Heart left ventricle (tissue), 16 donors: ENCODE data around the gene MUC6. TPM values are rescaled to one million over a fixed set of nuclear protein-coding genes. Genes with fewer than 3 reads are reported as not detected.
A peak's percentile ranks its signal among the peaks of the same experiment; 100 is the strongest.

Source experiments
- ATAC-seq, 4 donors: fragments of 200-7000 bp; cut with Tn5 transposase; one replicate each; pipeline ENCODE4 v1.9.1; 2020 to 2022; ENCODE audit warnings: moderate library complexity in 4 of 4, mild to moderate bottlenecking in 3 of 4, moderate number of reproducible peaks in 1 of 4
- DNase-seq, 5 donors: peaks; one replicate each; pipeline ENCODE4 v3.0.0-alpha.2; 2020
- H3K27ac ChIP-seq, 12 donors: fragments of 200-600 bp; sonication (generic) in 4 of 12; one replicate each; pipeline versions ENCODE4 v1.5.0 to v1.8.0; 2016 to 2022; ENCODE audit warnings: mild to moderate bottlenecking in 2 of 12
- H3K27me3 ChIP-seq, 9 donors: fragments of 200-600 bp; sonication (generic) in 2 of 9; one replicate each; pipeline versions ENCODE4 v1.5.1 to v1.8.0; 2016 to 2022; ENCODE audit warnings: mild to moderate bottlenecking in 3 of 9
- H3K36me3 ChIP-seq, 9 donors: fragments of 200-600 bp; sonication (generic) in 2 of 9; one replicate each; pipeline versions ENCODE4 v1.5.0 to v1.8.0; 2018 to 2022; ENCODE audit warnings: mild to moderate bottlenecking in 2 of 9
- H3K4me1 ChIP-seq, 12 donors: fragments of 200-600 bp; sonication (generic) in 4 of 12; one replicate each; pipeline versions ENCODE4 v1.5.0 to v1.8.0; 2016 to 2022; ENCODE audit warnings: mild to moderate bottlenecking in 3 of 12
- H3K4me3 ChIP-seq, 12 donors: fragments of 200-600 bp; sonication (generic) in 4 of 12; one replicate each; pipeline versions ENCODE4 v1.5.0 to v1.8.0; 2017 to 2022; ENCODE audit warnings: mild to moderate bottlenecking in 9 of 12, moderate library complexity in 4 of 12
- H3K9me3 ChIP-seq, 12 donors: fragments of 200-600 bp; sonication (generic) in 4 of 12; one replicate each; pipeline versions ENCODE4 v1.5.0 to v1.8.0; 2016 to 2022; ENCODE audit warnings: mild to moderate bottlenecking in 1 of 12
- POLR2A ChIP-seq, 2 donors: fragments of 450-650 bp; IDR thresholded peaks; one replicate each; pipeline ENCODE4 v1.6.1; 2017; ENCODE audit warnings: antibody characterized with exemption in 2 of 2, mild to moderate bottlenecking in 2 of 2, moderate library complexity in 2 of 2
- WGBS, 4 donors: extraction: QIAGEN DNeasy Blood & Tissue Kit in 2 of 4; methylation state at CpG; one replicate each; pipeline versions ENCODE4 v1.1.5 to v1.1.7; 2013 to 2018; 5-methylcytosine and 5-hydroxymethylcytosine counted together
- intact Hi-C, 10 donors: fragments of 100-400 bp; cut with DNase I; formaldehyde crosslinking; loops; one replicate each; pipeline versions ENCODE4 v1.11.1 to v1.14.2; 2022
- polyA plus RNA-seq, 2 donors: library from polyadenylated mRNA; stranded (reverse); fragments of 200-250 nt; gene quantifications; one replicate each; pipeline ENCODE4 v1.2.3, GENCODE V29; 2013
- total RNA-seq, 9 donors: library from RNA; depleted of rRNA in 2 of 9; stranded (reverse); fragments of >200 nt in 2 of 9; fragmentation: NEBNext Ultra II Directional in 3 of 9; extraction: Animal tissue kit (Norgen Biotek cat#: 25700) in 3 of 9; gene quantifications; one replicate each; pipeline versions ENCODE4 v1.1.0 to v1.2.4, GENCODE V29; 2016 to 2023
- TF ChIP-seq, protein P1 (sequence below), 12 donors: fragments of 200-600 bp; sonication (generic) in 4 of 12; IDR thresholded peaks; one replicate each; pipeline versions ENCODE4 v1.5.0 to v1.8.0; 2018 to 2022; ENCODE audit warnings: antibody characterized with exemption in 12 of 12, mild to moderate bottlenecking in 5 of 12
- donor health status: ischemic (EF 13 %, LVEDD 7.1; RV severe dilation, severe dysfunction).
- donor health status: healthy with polysubstance abuse.
- donor health status: DM: no; HTN: yes; CAD: no.
- donor health status: DM: no; HTN: no; CAD: no.
- donor health status: ischemic (EF 25% LVEDD 6.9; RV normal size, moderate dysfunction).
- donor health status: ischemic (EF 25% LVEDD 5.7; RV mildly dilated, moderate dysfunction).
- donor health status: healthy.
- donor health status: DM: yes; HTN: yes; CAD: no.
- donor health status: ischemic (EF 35%, LVEDD 5.7; RV mildly dilated, moderate dysfunction).
- donor health status: nonischemic (EF 11% LVEDD 7.7; RV severe dilation, severe dysfunction).
- donor health status: DM: yes; HTN: yes; CAD: no.
- donor health status: PGD.
- donor health status: ischemic (EF 29% LVEDD 5.4; RV normal size, mild dysfunction).
- donor health status: nonischemic (EF 23%, LVEDD 6.1; RV moderate dilation, normal function).

The MUC6 gene
- total and polyA plus RNA-seq, 11 donors = 0.04 to 0.06 TPM; not detected in 9

GRCh38 chr11:1001617-1002405 lies 34.7 kb downstream of the MUC6 start:
- no peak for TF ChIP-seq POLR2A (IDR thresholded peaks at IDR 0.05)
- TF ChIP-seq, protein P1, sequence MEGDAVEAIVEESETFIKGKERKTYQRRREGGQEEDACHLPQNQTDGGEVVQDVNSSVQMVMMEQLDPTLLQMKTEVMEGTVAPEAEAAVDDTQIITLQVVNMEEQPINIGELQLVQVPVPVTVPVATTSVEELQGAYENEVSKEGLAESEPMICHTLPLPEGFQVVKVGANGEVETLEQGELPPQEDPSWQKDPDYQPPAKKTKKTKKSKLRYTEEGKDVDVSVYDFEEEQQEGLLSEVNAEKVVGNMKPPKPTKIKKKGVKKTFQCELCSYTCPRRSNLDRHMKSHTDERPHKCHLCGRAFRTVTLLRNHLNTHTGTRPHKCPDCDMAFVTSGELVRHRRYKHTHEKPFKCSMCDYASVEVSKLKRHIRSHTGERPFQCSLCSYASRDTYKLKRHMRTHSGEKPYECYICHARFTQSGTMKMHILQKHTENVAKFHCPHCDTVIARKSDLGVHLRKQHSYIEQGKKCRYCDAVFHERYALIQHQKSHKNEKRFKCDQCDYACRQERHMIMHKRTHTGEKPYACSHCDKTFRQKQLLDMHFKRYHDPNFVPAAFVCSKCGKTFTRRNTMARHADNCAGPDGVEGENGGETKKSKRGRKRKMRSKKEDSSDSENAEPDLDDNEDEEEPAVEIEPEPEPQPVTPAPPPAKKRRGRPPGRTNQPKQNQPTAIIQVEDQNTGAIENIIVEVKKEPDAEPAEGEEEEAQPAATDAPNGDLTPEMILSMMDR (IDR thresholded peaks at IDR 0.05) = no peak
- H3K4me1 ChIP-seq = peaks cover 0 to 11% (median 0%) of the 10 kb centered on the region in 12 donors
- WGBS, 4 donors = 92 to 95% (median 94%) methylated on average over 11 to 32 of the region's 32 CpGs
- H3K36me3 ChIP-seq = peaks cover 0 to 87% (median 68%) of the 10 kb centered on the region in 9 donors
- no peaks in the 10 kb centered on the region for H3K27me3 ChIP-seq
- no peaks in the 10 kb centered on the region for H3K9me3 ChIP-seq
- H3K4me3 ChIP-seq = no peak overlapping the region
- no peak overlapping the region for H3K27ac ChIP-seq
- intact Hi-C loops = no loop called here
- ATAC-seq = no peak
- no peak for DNase-seq

- H3K4me1 ChIP-seq = no peaks in the 10 kb centered on the region
- DNase-seq (no peak), ATAC-seq (no peak)
- no peaks in the 10 kb centered on the region for H3K27me3 ChIP-seq
- intact Hi-C loops = no loop called here
- peaks cover 0 to 87% (median 67%) of the 10 kb centered on the region in 9 donors for H3K36me3 ChIP-seq
- H3K27ac ChIP-seq = no peak overlapping the region
- H3K9me3 ChIP-seq = no peaks in the 10 kb centered on the region
- TF ChIP-seq, protein P1 (IDR thresholded peaks at IDR 0.05) = no peak
- TF ChIP-seq POLR2A (IDR thresholded peaks at IDR 0.05) = no peak
- H3K4me3 ChIP-seq = no peak overlapping the region
- 92 to 93% (median 93%) methylated on average over 36 to 38 of the region's 38 CpGs for WGBS, 4 donors
These were observed 35.9 kb downstream of the MUC6 start for GRCh38 chr11:1000357-1001278.

DNA sequence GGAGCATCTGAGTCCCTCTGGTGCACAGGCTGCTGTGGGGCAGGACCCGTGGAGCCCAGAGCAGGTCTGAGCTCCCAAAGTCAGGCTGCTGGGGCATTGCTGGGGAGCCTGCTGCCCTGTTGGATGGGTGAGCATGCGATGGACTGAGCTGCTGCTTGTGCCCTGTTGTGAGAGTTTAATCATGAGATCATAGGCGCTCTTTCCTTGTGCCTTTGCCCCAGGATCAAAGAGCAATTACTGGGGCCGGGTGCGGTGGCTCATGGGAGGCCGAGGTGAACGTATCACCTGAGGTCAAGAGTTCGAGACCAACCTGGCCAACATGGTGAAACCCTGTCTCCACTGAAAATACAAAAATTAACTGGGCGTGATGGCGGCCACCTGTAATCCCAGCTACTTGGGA lies 37.5 kb downstream of the MUC6 start:
- H3K4me3 ChIP-seq = no peak overlapping the region
- H3K4me1 ChIP-seq = peaks cover 0 to 4% (median 0%) of the 10 kb centered on the region in 12 donors
- H3K27ac ChIP-seq = no peak overlapping the region
- no peaks in the 10 kb centered on the region for H3K9me3 ChIP-seq
- ATAC-seq (no peak), DNase-seq (no peak)
- H3K36me3 ChIP-seq = peaks cover 0 to 82% (median 69%) of the 10 kb centered on the region in 9 donors
- 96 to 98% (median 98%) methylated on average over 8 to 10 of the region's 10 CpGs for WGBS, 4 donors
- H3K27me3 ChIP-seq = no peaks in the 10 kb centered on the region
- TF ChIP-seq, protein P1 (IDR thresholded peaks at IDR 0.05) = no peak
- TF ChIP-seq POLR2A (IDR thresholded peaks at IDR 0.05) = no peak
- intact Hi-C loops = no loop called here

DNA sequence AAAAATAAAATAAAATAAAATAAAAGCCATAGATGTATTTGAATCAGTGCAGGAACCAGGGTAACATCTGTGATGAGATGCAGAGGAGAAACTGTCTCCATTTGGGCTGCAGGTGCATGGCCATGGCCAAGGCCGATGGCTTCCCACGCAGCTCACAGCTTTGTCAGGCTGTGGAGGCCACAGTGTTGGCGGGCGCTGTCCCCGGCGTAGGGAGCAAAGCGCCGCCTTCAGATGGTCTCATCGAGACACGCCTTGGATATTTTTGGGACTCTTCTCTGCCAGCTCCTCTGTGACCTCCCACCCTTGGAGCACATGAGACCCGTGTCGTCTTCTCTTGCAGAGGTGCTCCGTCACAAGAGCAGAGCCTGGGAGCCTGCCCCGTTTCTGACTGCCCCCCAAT lies 38.6 kb downstream of the MUC6 start:
- Histone ChIP-seq H3K27me3 (no peaks in the 10 kb centered on the region), H3K4me3 (no peak overlapping the region), H3K36me3 (peaks cover 0 to 83% (median 71%) of the 10 kb centered on the region in 9 donors), H3K4me1 (peaks cover 0 to 4% (median 0%) of the 10 kb centered on the region in 12 donors), H3K9me3 (no peaks in the 10 kb centered on the region), H3K27ac (no peak overlapping the region)
- ATAC-seq (peak in 1 of 4 donors; percentile 17), DNase-seq (no peak)
- WGBS, 4 donors = 86 to 91% (median 88%) methylated on average over 14 of the region's 14 CpGs
- TF ChIP-seq, protein P1 (IDR thresholded peaks at IDR 0.05) = no peak
- TF ChIP-seq POLR2A (IDR thresholded peaks at IDR 0.05) = no peak
- intact Hi-C loops = no loop called here
